ENCODE measurements around the gene NCK1.

- TF ChIP-seq, protein P1, sequence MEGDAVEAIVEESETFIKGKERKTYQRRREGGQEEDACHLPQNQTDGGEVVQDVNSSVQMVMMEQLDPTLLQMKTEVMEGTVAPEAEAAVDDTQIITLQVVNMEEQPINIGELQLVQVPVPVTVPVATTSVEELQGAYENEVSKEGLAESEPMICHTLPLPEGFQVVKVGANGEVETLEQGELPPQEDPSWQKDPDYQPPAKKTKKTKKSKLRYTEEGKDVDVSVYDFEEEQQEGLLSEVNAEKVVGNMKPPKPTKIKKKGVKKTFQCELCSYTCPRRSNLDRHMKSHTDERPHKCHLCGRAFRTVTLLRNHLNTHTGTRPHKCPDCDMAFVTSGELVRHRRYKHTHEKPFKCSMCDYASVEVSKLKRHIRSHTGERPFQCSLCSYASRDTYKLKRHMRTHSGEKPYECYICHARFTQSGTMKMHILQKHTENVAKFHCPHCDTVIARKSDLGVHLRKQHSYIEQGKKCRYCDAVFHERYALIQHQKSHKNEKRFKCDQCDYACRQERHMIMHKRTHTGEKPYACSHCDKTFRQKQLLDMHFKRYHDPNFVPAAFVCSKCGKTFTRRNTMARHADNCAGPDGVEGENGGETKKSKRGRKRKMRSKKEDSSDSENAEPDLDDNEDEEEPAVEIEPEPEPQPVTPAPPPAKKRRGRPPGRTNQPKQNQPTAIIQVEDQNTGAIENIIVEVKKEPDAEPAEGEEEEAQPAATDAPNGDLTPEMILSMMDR (IDR thresholded peaks at IDR 0.05 in 2 of 3, conservative IDR thresholded peaks at IDR 0.05 in 1 of 3; ENCODE audit: borderline replicate concordance in 1 of 3, insufficient read depth in 1 of 3, low read depth in 2 of 3, low read length in 2 of 3) = no peak
- TF ChIP-seq, protein P2, sequence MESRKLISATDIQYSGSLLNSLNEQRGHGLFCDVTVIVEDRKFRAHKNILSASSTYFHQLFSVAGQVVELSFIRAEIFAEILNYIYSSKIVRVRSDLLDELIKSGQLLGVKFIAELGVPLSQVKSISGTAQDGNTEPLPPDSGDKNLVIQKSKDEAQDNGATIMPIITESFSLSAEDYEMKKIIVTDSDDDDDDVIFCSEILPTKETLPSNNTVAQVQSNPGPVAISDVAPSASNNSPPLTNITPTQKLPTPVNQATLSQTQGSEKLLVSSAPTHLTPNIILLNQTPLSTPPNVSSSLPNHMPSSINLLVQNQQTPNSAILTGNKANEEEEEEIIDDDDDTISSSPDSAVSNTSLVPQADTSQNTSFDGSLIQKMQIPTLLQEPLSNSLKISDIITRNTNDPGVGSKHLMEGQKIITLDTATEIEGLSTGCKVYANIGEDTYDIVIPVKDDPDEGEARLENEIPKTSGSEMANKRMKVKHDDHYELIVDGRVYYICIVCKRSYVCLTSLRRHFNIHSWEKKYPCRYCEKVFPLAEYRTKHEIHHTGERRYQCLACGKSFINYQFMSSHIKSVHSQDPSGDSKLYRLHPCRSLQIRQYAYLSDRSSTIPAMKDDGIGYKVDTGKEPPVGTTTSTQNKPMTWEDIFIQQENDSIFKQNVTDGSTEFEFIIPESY (IDR thresholded peaks at IDR 0.05; ENCODE audit: extremely low read depth, insufficient replicate concordance, low read length) = no peak
- TF ChIP-seq, protein P3, sequence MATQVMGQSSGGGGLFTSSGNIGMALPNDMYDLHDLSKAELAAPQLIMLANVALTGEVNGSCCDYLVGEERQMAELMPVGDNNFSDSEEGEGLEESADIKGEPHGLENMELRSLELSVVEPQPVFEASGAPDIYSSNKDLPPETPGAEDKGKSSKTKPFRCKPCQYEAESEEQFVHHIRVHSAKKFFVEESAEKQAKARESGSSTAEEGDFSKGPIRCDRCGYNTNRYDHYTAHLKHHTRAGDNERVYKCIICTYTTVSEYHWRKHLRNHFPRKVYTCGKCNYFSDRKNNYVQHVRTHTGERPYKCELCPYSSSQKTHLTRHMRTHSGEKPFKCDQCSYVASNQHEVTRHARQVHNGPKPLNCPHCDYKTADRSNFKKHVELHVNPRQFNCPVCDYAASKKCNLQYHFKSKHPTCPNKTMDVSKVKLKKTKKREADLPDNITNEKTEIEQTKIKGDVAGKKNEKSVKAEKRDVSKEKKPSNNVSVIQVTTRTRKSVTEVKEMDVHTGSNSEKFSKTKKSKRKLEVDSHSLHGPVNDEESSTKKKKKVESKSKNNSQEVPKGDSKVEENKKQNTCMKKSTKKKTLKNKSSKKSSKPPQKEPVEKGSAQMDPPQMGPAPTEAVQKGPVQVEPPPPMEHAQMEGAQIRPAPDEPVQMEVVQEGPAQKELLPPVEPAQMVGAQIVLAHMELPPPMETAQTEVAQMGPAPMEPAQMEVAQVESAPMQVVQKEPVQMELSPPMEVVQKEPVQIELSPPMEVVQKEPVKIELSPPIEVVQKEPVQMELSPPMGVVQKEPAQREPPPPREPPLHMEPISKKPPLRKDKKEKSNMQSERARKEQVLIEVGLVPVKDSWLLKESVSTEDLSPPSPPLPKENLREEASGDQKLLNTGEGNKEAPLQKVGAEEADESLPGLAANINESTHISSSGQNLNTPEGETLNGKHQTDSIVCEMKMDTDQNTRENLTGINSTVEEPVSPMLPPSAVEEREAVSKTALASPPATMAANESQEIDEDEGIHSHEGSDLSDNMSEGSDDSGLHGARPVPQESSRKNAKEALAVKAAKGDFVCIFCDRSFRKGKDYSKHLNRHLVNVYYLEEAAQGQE (IDR thresholded peaks at IDR 0.05; ENCODE audit: low read depth) = no peak
- TF ChIP-seq POLR2A (IDR thresholded peaks at IDR 0.05; ENCODE audit: borderline replicate concordance, extremely low read depth, insufficient read depth, insufficient read length) (no peak), EZH2 (IDR thresholded peaks at IDR 0.05) (no peak), POLR2AphosphoS5 (IDR thresholded peaks at IDR 0.05; ENCODE audit: low read depth, low read length) (no peak), SIN3A (IDR thresholded peaks at IDR 0.05; ENCODE audit: low read depth) (no peak), SP1 (IDR thresholded peaks at IDR 0.05; ENCODE audit: low read depth) (no peak), EZH2phosphoT487 (IDR thresholded peaks at IDR 0.05; ENCODE audit: borderline replicate concordance) (no peak), RAD21 (IDR thresholded peaks at IDR 0.05; ENCODE audit: low read depth) (no peak), JUND (IDR thresholded peaks at IDR 0.05) (no peak)
These were observed 44.7 kb downstream of the NCK1 start for GRCh38 chr3:136906725-136907124.
